Neural progenitor cell (in vitro differentiated cells): Measurements from ENCODE around the gene RSPH6A. TPM values are rescaled to one million over a fixed set of nuclear protein-coding genes. Genes with fewer than 3 reads are reported as not detected.

Experiments
- DNase-seq: peaks from one replicate; pipeline ENCODE4 v3.0.0-alpha.2; 2016; ENCODE audit warnings: low spot score
- H2AFZ ChIP-seq: fragments of 200-600 bp; sonication (generic); replicated peaks from 2 replicates; pipeline ENCODE4 v1.6.1; 2016; ENCODE audit warnings: antibody characterized with exemption
- H3F3A ChIP-seq: fragments of 200-600 bp; sonication (generic); 2 replicates; pipeline ENCODE4 v1.6.1; 2016; ENCODE audit warnings: antibody characterized with exemption, low read depth
- H3K27ac ChIP-seq: fragments of 200-600 bp; sonication (generic); 2 replicates; pipeline ENCODE4 v1.5.1; 2016; ENCODE audit warnings: mild to moderate bottlenecking
- H3K27me3 ChIP-seq: fragments of 200-600 bp; sonication (generic); 2 replicates; pipeline ENCODE4 v1.6.1; 2016; ENCODE audit warnings: mild to moderate bottlenecking, moderate library complexity
- H3K36me3 ChIP-seq: fragments of 200-600 bp; sonication (generic); 2 replicates; pipeline ENCODE4 v1.5.1; 2016
- H3K4me1 ChIP-seq: fragments of 200-600 bp; sonication (generic); 2 replicates; pipeline ENCODE4 v1.6.1; 2016; ENCODE audit warnings: mixed run types
- H3K4me2 ChIP-seq: fragments of 200-600 bp; sonication (generic); 2 replicates; pipeline ENCODE4 v1.6.1; 2016
- H3K4me3 ChIP-seq: fragments of 200-600 bp; sonication (generic); 2 replicates; pipeline ENCODE4 v1.5.1; 2016
- H3K79me2 ChIP-seq: fragments of 200-600 bp; sonication (generic); 2 replicates; pipeline ENCODE4 v1.6.1; 2016; ENCODE audit warnings: low read depth
- H3K9ac ChIP-seq: fragments of 200-600 bp; sonication (generic); 2 replicates; pipeline ENCODE4 v1.6.1; 2016
- H3K9me3 ChIP-seq: fragments of 200-600 bp; sonication (generic); 2 replicates; pipeline ENCODE4 v1.5.1; 2016; ENCODE audit warnings: low read depth
- H4K20me1 ChIP-seq: fragments of 200-600 bp; sonication (generic); 2 replicates; pipeline ENCODE4 v1.6.1; 2016; ENCODE audit warnings: low read depth
- H3K27ac Mint-ChIP-seq: 3 replicates; pipeline ENCODE4 v1.8.0; 2021; ENCODE audit warnings: mixed read lengths
- H3K27me3 Mint-ChIP-seq: 2 replicates; pipeline ENCODE4 v1.8.0; 2022; ENCODE audit warnings: low read depth, mild to moderate bottlenecking, inconsistent platforms, moderate library complexity, mixed read lengths; ENCODE audit not compliant: insufficient read depth
- H3K36me3 Mint-ChIP-seq: 3 replicates; pipeline ENCODE4 v1.8.0; 2021; ENCODE audit warnings: mixed read lengths
- H3K4me1 Mint-ChIP-seq: 3 replicates; pipeline ENCODE4 v1.8.0; 2021; ENCODE audit warnings: mixed read lengths
- H3K4me3 Mint-ChIP-seq: 3 replicates; pipeline ENCODE4 v1.8.0; 2021; ENCODE audit warnings: mild to moderate bottlenecking, moderate library complexity, mixed read lengths
- H3K9me3 Mint-ChIP-seq: 3 replicates; pipeline ENCODE4 v1.8.0; 2020; ENCODE audit warnings: mixed read lengths
- EZH2 ChIP-seq: fragments of 200-600 bp; sonication (generic); IDR thresholded peaks from 2 replicates; pipeline ENCODE4 v1.6.1; 2017; ENCODE audit warnings: antibody characterized with exemption, mild to moderate bottlenecking, moderate library complexity
- EZH2phosphoT487 ChIP-seq: fragments of 200-600 bp; sonication (generic); IDR thresholded peaks from 2 replicates; pipeline ENCODE4 v1.6.1; 2017; ENCODE audit warnings: antibody characterized with exemption
- total RNA-seq: library from RNA; depleted of rRNA; stranded (reverse); fragments of >200 nt; gene quantifications from 2 replicates; pipeline ENCODE4 v1.2.3, GENCODE V29; 2015; ENCODE audit warnings: low replicate concordance
- TF ChIP-seq, protein P1 (sequence below): fragments of 200-600 bp; sonication (generic); IDR thresholded peaks from 2 replicates; pipeline ENCODE4 v1.5.1; 2017; ENCODE audit warnings: antibody characterized with exemption, mild to moderate bottlenecking

The RSPH6A gene
- total RNA-seq, 1 donor from 2014 or later = not detected

DNA sequence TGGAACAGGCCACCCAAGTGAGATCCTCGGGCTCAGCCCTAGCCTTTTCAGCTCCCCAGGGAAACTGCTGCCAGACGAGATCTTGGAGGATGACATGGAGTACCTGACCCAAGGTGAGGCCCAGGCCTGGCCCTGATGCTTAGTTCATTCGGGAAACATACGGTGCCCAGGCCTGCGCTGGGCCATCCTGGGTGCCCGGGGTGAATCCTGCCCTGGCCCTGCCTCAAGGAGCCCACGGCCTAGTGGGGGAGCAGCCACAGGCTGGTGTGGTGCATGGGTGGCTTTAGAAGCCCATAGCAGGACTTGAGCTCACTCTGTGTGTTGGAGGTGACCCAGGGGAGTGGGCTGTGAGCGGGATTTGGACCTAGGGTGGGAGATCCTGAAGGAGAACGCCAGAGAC lies 56.2 kb downstream of the RSPH6A start:
- no peak overlapping the region for H2AFZ ChIP-seq
- H3K9ac ChIP-seq = no peak overlapping the region
- no peaks in the 10 kb centered on the region for H3K27me3 ChIP-seq
- no peaks in the 10 kb centered on the region for H3K9me3 Mint-ChIP-seq
- no peak overlapping the region for H3K4me3 Mint-ChIP-seq
- no peak overlapping the region for H3K4me3 ChIP-seq
- no peaks in the 10 kb centered on the region for H4K20me1 ChIP-seq
- no peak overlapping the region for H3K4me2 ChIP-seq
- H3F3A ChIP-seq = no peaks in the 10 kb centered on the region
- peaks cover 4% of the 10 kb centered on the region for H3K4me1 ChIP-seq
- H3K27ac ChIP-seq = no peak overlapping the region
- no peak overlapping the region for H3K27ac Mint-ChIP-seq
- TF ChIP-seq EZH2 (no peak), EZH2phosphoT487 (no peak)
- TF ChIP-seq, protein P1, sequence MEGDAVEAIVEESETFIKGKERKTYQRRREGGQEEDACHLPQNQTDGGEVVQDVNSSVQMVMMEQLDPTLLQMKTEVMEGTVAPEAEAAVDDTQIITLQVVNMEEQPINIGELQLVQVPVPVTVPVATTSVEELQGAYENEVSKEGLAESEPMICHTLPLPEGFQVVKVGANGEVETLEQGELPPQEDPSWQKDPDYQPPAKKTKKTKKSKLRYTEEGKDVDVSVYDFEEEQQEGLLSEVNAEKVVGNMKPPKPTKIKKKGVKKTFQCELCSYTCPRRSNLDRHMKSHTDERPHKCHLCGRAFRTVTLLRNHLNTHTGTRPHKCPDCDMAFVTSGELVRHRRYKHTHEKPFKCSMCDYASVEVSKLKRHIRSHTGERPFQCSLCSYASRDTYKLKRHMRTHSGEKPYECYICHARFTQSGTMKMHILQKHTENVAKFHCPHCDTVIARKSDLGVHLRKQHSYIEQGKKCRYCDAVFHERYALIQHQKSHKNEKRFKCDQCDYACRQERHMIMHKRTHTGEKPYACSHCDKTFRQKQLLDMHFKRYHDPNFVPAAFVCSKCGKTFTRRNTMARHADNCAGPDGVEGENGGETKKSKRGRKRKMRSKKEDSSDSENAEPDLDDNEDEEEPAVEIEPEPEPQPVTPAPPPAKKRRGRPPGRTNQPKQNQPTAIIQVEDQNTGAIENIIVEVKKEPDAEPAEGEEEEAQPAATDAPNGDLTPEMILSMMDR = no peak
- no peaks in the 10 kb centered on the region for H3K79me2 ChIP-seq
- DNase-seq = no peak
- H3K27me3 Mint-ChIP-seq = peaks cover 6% of the 10 kb centered on the region
- H3K4me1 Mint-ChIP-seq = no peaks in the 10 kb centered on the region
- no peaks in the 10 kb centered on the region for H3K9me3 ChIP-seq
- no peaks in the 10 kb centered on the region for H3K36me3 Mint-ChIP-seq
- no peaks in the 10 kb centered on the region for H3K36me3 ChIP-seq

DNA sequence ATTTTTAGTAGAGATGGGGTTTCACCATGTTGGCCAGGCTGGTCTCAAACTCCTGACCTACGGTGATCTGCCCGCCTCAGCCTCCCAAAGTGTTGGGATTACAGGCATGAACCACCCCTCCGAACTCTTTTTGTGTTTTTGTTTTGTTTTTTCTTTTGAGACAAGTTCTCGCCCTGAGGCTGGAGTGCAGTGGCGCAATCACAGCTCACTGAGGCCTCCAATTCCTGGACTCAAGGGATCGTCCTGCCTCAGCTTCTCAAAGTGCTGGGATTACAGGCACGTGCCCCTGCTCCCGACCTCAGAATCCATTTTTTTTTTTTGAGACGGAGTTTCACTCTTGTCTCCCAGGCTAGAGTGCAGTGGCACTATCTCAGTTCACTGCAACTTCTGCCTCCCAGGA lies 57.4 kb downstream of the RSPH6A start:
- Mint-ChIP-seq H3K27ac (no peak overlapping the region), H3K9me3 (no peaks in the 10 kb centered on the region), H3K36me3 (no peaks in the 10 kb centered on the region), H3K4me3 (no peak overlapping the region), H3K27me3 (peaks cover 4% of the 10 kb centered on the region), H3K4me1 (peaks cover 3% of the 10 kb centered on the region)
- H3K4me1 ChIP-seq = no peaks in the 10 kb centered on the region
- no peaks in the 10 kb centered on the region for H3K9me3 ChIP-seq
- H3K4me3 ChIP-seq = no peak overlapping the region
- H3K36me3 ChIP-seq = no peaks in the 10 kb centered on the region
- H4K20me1 ChIP-seq = no peaks in the 10 kb centered on the region
- no peak overlapping the region for H2AFZ ChIP-seq
- H3K4me2 ChIP-seq = no peak overlapping the region
- TF ChIP-seq EZH2phosphoT487 (no peak), EZH2 (no peak)
- TF ChIP-seq, protein P1 = no peak
- H3K27ac ChIP-seq = no peak overlapping the region
- no peaks in the 10 kb centered on the region for H3F3A ChIP-seq
- no peak for DNase-seq
- no peaks in the 10 kb centered on the region for H3K79me2 ChIP-seq
- H3K27me3 ChIP-seq = no peaks in the 10 kb centered on the region
- H3K9ac ChIP-seq = no peak overlapping the region

DNA sequence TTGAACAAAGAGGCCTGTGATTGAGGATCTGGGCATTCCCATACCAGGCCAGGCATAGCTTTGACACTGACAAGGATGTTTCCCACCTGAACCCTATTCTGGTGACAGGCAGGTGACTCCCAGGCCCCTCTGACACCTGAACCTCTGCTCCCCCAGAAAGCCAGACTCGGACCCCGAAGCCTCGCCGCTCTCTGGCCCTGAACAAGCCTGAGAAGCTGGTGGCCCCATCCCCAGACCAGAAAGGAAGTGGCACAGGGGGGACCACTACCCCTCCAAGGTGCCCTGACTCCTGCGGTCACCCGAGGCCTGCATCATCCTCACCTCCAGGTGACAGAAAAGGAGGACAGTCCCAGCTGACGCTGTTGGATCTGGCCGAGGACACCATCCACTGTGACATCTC lies 60.8 kb downstream of the RSPH6A start:
- no peak overlapping the region for H3K9ac ChIP-seq
- H3K27me3 ChIP-seq = no peaks in the 10 kb centered on the region
- H3K27me3 Mint-ChIP-seq = peaks cover 9% of the 10 kb centered on the region
- peaks cover 5% of the 10 kb centered on the region for H3K4me1 Mint-ChIP-seq
- H3K4me3 Mint-ChIP-seq = no peak overlapping the region
- H3K4me1 ChIP-seq = no peaks in the 10 kb centered on the region
- H3K9me3 Mint-ChIP-seq = no peaks in the 10 kb centered on the region
- no peak overlapping the region for H2AFZ ChIP-seq
- H3K9me3 ChIP-seq = no peaks in the 10 kb centered on the region
- no peaks in the 10 kb centered on the region for H3K79me2 ChIP-seq
- no peaks in the 10 kb centered on the region for H3K36me3 Mint-ChIP-seq
- H3F3A ChIP-seq = no peaks in the 10 kb centered on the region
- no peak overlapping the region for H3K4me2 ChIP-seq
- no peak overlapping the region for H3K27ac ChIP-seq
- no peaks in the 10 kb centered on the region for H4K20me1 ChIP-seq
- TF ChIP-seq EZH2phosphoT487 = no peak
- TF ChIP-seq, protein P1 = no peak
- TF ChIP-seq EZH2 = no peak
- no peak for DNase-seq
- no peaks in the 10 kb centered on the region for H3K36me3 ChIP-seq
- H3K27ac Mint-ChIP-seq = no peak overlapping the region
- no peak overlapping the region for H3K4me3 ChIP-seq
